A549 treated with CORT108297 at 1 μM for 4 hours (cell line): ENCODE results near the gene JOSD2. TPM values are rescaled to one million over a fixed set of nuclear protein-coding genes. Genes with fewer than 3 reads are reported as not detected.

Source experiments
- total RNA-seq: library from RNA; stranded (reverse); fragments of 200-300 nt; extraction: Qiagen RNA extraction; gene quantifications from 5 replicates; pipeline ENCODE4 v1.2.3, GENCODE V29; 2022

JOSD2 gene, protein sequence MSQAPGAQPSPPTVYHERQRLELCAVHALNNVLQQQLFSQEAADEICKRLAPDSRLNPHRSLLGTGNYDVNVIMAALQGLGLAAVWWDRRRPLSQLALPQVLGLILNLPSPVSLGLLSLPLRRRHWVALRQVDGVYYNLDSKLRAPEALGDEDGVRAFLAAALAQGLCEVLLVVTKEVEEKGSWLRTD
- 52.7 to 92.9 TPM (median 89.0 TPM) in 5 replicates for total RNA-seq

DNA sequence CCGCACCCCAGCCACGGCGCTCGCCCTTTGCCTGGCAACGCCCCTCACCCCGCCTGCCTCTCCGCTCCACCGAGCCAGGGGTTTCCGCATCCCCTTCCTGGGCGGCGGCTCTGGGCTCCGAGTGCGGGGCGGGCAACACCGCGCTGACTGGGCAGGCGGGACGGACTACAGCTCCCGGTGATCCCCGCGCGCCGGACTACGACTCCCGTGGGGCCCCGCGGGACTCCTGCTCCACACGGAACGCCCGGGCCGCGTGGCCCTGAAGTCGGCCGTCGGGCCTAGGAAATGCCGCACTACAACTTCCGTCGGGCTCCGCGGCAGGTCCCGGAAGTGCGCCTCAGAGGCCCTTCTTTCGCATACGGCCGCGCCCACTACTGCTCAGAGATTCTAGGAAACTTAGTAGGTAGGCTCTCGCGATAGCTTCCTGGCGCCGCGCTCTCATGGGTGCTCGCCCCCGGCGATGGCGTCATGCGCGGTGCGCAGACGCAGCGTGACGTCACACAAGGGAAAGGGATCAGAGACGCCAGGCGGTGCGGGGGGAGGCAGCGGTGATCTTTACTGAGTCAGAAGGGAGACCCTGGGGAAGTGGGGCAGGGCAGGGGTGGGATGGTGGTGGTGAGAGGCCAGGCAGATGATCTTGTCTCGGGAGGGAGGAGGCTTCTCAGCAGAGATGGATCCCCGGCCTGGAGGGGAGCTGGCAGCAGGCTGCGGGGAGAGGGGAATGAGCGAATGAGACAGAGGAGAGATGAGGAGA is at the start of gene JOSD2:
Gene JOSD2, minus strand, starts transcription at position 123 of the 754 bp plus-strand sequence. CDS start 760 bp downstream, outside the sequence.

DNA sequence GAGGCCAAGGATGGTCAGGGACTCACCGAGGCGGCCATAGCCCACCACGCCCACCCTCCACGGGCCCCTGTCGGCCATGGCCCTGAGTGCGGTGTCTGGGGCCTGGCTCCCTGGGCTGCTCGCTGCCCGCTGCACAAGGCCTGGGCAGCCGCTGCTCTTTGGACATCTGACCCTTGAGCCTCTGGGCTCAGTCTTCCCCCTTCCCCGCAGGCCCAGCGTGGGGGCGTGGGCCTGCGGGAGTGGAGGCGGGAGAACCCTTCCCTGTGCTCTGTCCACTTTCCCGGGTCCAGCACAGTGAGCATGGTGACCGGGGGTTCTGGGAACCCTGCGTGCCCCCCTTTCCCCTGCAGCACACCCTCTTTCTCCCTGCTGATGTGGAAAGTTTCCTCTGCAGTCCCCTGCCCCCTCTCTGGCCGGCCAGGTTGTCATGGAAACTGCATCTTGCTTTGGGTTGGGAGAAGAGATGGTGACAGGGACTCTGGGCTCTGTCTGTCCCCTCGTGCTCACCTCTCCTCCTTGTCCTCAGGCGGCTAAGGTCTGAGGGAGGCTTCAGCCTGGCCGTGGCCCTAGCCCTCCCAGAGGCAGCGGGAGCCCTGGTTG is 2.9 kb upstream of the JOSD2 start, which contains the start of gene ASPDH:
Gene ASPDH, minus strand, starts transcription at position 168 of the 600 bp plus-strand sequence. Its CDS starts 90 bp downstream, at position 78.

DNA sequence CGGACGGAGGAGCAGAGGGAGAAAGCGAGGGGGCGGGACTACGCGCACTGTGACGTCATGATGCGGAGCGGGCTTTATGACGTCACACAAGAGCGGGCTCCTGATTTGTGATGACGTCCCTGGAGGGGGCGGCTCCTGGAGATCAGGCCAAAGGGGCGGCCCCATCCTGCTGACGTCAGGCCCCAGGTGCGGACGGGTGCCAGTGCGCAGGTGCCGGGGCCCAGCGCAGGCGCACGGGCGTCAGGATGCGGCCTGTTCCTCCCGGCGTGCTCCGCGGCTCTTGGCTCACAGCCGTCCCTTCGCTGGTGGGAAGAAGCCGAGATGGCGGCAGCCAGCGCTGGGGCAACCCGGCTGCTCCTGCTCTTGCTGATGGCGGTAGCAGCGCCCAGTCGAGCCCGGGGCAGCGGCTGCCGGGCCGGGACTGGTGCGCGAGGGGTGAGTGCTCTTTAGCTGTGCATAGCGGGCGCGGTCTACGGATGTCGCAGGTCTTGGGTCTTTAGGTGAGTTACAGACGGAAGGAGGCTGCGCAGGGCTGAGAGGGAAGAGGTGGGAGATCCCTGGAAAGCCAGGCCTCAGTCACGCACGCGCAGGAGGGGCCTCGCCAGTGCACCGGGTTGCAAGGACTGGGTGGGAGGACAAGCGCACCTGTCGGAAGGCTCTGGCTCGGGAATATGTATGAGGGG is 34.6 kb downstream of the JOSD2 start, which contains the start of the genes EMC10 and GARIN5A:
Gene EMC10, plus strand, starts transcription at position 284 of the 683 bp plus-strand sequence. Its CDS starts 38 bp downstream, at position 322.
Gene GARIN5A, minus strand, starts transcription at position 625 of the 683 bp plus-strand sequence. Its CDS starts 460 bp downstream, at position 165.

Other genes with a start within 250 kb of the JOSD2 start
- gene KCNC3, start 181.8 kb downstream of the JOSD2 start, total RNA-seq: 0.87 to 1.6 TPM (median 1.4 TPM) in 5 replicates
- gene NAPSA, start 145.6 kb downstream of the JOSD2 start, total RNA-seq: 1.2 to 1.6 TPM (median 1.3 TPM) in 5 replicates
- 62.4 to 88.3 TPM (median 85.4 TPM) in 5 replicates for gene NR1H2, start 134.7 kb downstream of the JOSD2 start, total RNA-seq
- 42.6 to 93.8 TPM (median 81.2 TPM) in 5 replicates for gene POLD1, start 126.8 kb downstream of the JOSD2 start, total RNA-seq
- gene SPIB, start 92.3 kb downstream of the JOSD2 start, total RNA-seq: 0.26 to 0.52 TPM (median 0.34 TPM) in 4 of 5 replicates, not detected in the other
- gene MYBPC2, start 78.3 kb downstream of the JOSD2 start, total RNA-seq: 0.02 TPM in 2 of 5 replicates, not detected in the others
- gene EMC10, start 34.7 kb downstream of the JOSD2 start, total RNA-seq: 109 to 164 TPM (median 160 TPM) in 5 replicates
- 1.8 to 2.4 TPM (median 2.0 TPM) in 5 replicates for gene GARIN5A, start 34.3 kb downstream of the JOSD2 start, total RNA-seq
- gene ASPDH, start 2.7 kb upstream of the JOSD2 start, total RNA-seq: not detected in 5 replicates
- 0.37 to 0.93 TPM (median 0.67 TPM) in 5 replicates for gene LRRC4B, start 57.2 kb upstream of the JOSD2 start, total RNA-seq
- 0.37 to 0.63 TPM (median 0.47 TPM) in 5 replicates for gene SYT3, start 128.7 kb upstream of the JOSD2 start, total RNA-seq
- 3.4 to 12.3 TPM (median 11.5 TPM) in 5 replicates for gene C19orf81, start 138.3 kb upstream of the JOSD2 start, total RNA-seq
- gene SHANK1, start 208.6 kb upstream of the JOSD2 start, total RNA-seq: 0.03 to 0.37 TPM (median 0.21 TPM) in 5 replicates
- 6.0 to 10.9 TPM (median 10.5 TPM) in 5 replicates for gene CLEC11A, start 212.2 kb upstream of the JOSD2 start, total RNA-seq